MM.1S (cell line): ENCODE measurements around the gene CMIP.

Experiments used
- DNase-seq: peaks from one replicate; pipeline ENCODE4 v3.0.0-alpha.2; 2015
- H2AFZ ChIP-seq: fragments of 300-600 bp; sonication (generic); 2 replicates; pipeline ENCODE4 v1.6.0; 2016; ENCODE audit warnings: antibody characterized with exemption, low read length
- H3F3A ChIP-seq: fragments of 300-600 bp; sonication (generic); 2 replicates; pipeline ENCODE4 v1.6.1; 2016; ENCODE audit warnings: mild to moderate bottlenecking, antibody characterized with exemption, low read length, moderate library complexity, mixed read lengths; ENCODE audit not compliant: insufficient read depth
- H3K27ac ChIP-seq: fragments of 300-600 bp; sonication (generic); 2 replicates; pipeline ENCODE4 v1.5.1; 2016; ENCODE audit warnings: mild to moderate bottlenecking, low read length
- H3K27me3 ChIP-seq: fragments of 300-600 bp; sonication (generic); replicated peaks from 2 replicates; pipeline ENCODE4 v1.6.0; 2016; ENCODE audit warnings: low read length; ENCODE audit not compliant: insufficient read depth
- H3K36me3 ChIP-seq: fragments of 300-600 bp; sonication (generic); replicated peaks from 2 replicates; pipeline ENCODE4 v1.6.1; 2016; ENCODE audit warnings: mild to moderate bottlenecking, low read length, mixed read lengths; ENCODE audit not compliant: insufficient read depth
- H3K4me1 ChIP-seq: fragments of 300-600 bp; sonication (generic); 2 replicates; pipeline ENCODE4 v1.6.1; 2016; ENCODE audit warnings: low read length, mixed read lengths
- H3K4me2 ChIP-seq: fragments of 300-600 bp; sonication (generic); 2 replicates; pipeline ENCODE4 v1.6.0; 2016; ENCODE audit warnings: low read depth, low read length
- H3K4me3 ChIP-seq: fragments of 300-600 bp; sonication (generic); 2 replicates; pipeline ENCODE4 v1.5.1; 2016; ENCODE audit warnings: low read length, mixed read lengths
- H3K79me2 ChIP-seq: fragments of 300-600 bp; sonication (generic); 2 replicates; pipeline ENCODE4 v1.6.1; 2016; ENCODE audit warnings: mixed run types, low read length, mixed read lengths
- H3K9ac ChIP-seq: fragments of 300-600 bp; sonication (generic); 2 replicates; pipeline ENCODE4 v1.6.1; 2016; ENCODE audit warnings: low read length, mixed read lengths
- H3K9me2 ChIP-seq: fragments of 300-600 bp; sonication (generic); replicated peaks from 2 replicates; pipeline ENCODE4 v1.6.1; 2016; ENCODE audit warnings: mild to moderate bottlenecking, low read length, mixed read lengths; ENCODE audit not compliant: insufficient read depth
- H3K9me3 ChIP-seq: fragments of 300-600 bp; sonication (generic); replicated peaks from 2 replicates; pipeline ENCODE4 v1.6.1; 2016; ENCODE audit warnings: mild to moderate bottlenecking, low read length, mixed read lengths; ENCODE audit not compliant: insufficient read depth
- H4K20me1 ChIP-seq: fragments of 300-600 bp; sonication (generic); 2 replicates; pipeline ENCODE4 v1.6.1; 2016; ENCODE audit warnings: mild to moderate bottlenecking, low read length, moderate library complexity, mixed read lengths; ENCODE audit not compliant: insufficient read depth
- CTCF ChIP-seq: fragments of 300-600 bp; sonication (generic); IDR thresholded peaks from 2 replicates; pipeline ENCODE4 v1.5.1; 2016; ENCODE audit warnings: antibody characterized with exemption, low read length, mixed read lengths
- EZH2 ChIP-seq: fragments of 300-600 bp; sonication (generic); optimal IDR thresholded peaks from 2 replicates; pipeline ENCODE3; 2017; ENCODE audit warnings: low read depth, mild to moderate bottlenecking, antibody characterized with exemption, low read length, mixed read lengths
- EZH2phosphoT487 ChIP-seq: fragments of 300-600 bp; sonication (generic); IDR thresholded peaks from 2 replicates; pipeline ENCODE4 v1.6.1; 2018; ENCODE audit warnings: antibody characterized with exemption, low read length

Gene CMIP

GRCh38 chr16:81629034-81629802 is 184.6 kb downstream of the CMIP start:
- Histone ChIP-seq H3F3A (peaks cover 10% of the 10 kb centered on the region; the same call in 1 of the 2 replicates), H3K79me2 (no peaks in the 10 kb centered on the region), H3K27me3 (no peaks in the 10 kb centered on the region), H3K4me1 (peaks cover 28% of the 10 kb centered on the region), H3K9me2 (no peaks in the 10 kb centered on the region), H3K9ac (no peak overlapping the region), H3K4me2 (no peak overlapping the region), H3K4me3 (no peak overlapping the region), H2AFZ (no peak overlapping the region), H3K36me3 (no peaks in the 10 kb centered on the region), H3K9me3 (no peaks in the 10 kb centered on the region), H4K20me1 (no peaks in the 10 kb centered on the region), H3K27ac (no peak overlapping the region)
- DNase-seq: no peak
- TF ChIP-seq CTCF (no peak), EZH2phosphoT487 (no peak), EZH2 (no peak)

GRCh38 chr16:81629896-81630634 is 185.5 kb downstream of the CMIP start:
- peaks cover 34% of the 10 kb centered on the region for H3K4me1 ChIP-seq
- peaks cover 12% of the 10 kb centered on the region; the same call in 1 of the 2 replicates for H3F3A ChIP-seq
- H2AFZ ChIP-seq: no peak overlapping the region
- H3K79me2 ChIP-seq: 0 out of 2 replicates have a peak, but pooled peaks cover 4% of the 10 kb centered on the region
- H3K9me3 ChIP-seq: no peaks in the 10 kb centered on the region
- no peaks in the 10 kb centered on the region for H3K9me2 ChIP-seq
- H3K27ac ChIP-seq: no peak overlapping the region
- no peak for DNase-seq
- H3K9ac ChIP-seq: no peak overlapping the region
- H3K27me3 ChIP-seq: no peaks in the 10 kb centered on the region
- H3K36me3 ChIP-seq: no peaks in the 10 kb centered on the region
- no peak overlapping the region for H3K4me2 ChIP-seq
- H3K4me3 ChIP-seq: no peak overlapping the region
- TF ChIP-seq EZH2phosphoT487 (no peak), CTCF (no peak), EZH2 (no peak)
- H4K20me1 ChIP-seq: no peaks in the 10 kb centered on the region

GRCh38 chr16:81630635-81631031 is 186.0 kb downstream of the CMIP start:
- Histone ChIP-seq H3K9ac (no peak overlapping the region), H3K79me2 (0 out of 2 replicates have a peak, but pooled peaks cover 4% of the 10 kb centered on the region), H4K20me1 (no peaks in the 10 kb centered on the region), H3K36me3 (no peaks in the 10 kb centered on the region), H3K9me3 (no peaks in the 10 kb centered on the region), H3K9me2 (no peaks in the 10 kb centered on the region), H3K4me1 (peaks cover 28% of the 10 kb centered on the region), H3K4me2 (no peak overlapping the region), H2AFZ (no peak overlapping the region), H3K4me3 (no peak overlapping the region), H3K27me3 (no peaks in the 10 kb centered on the region), H3K27ac (no peak overlapping the region), H3F3A (peaks cover 12% of the 10 kb centered on the region; the same call in 1 of the 2 replicates)
- no peak for DNase-seq
- TF ChIP-seq CTCF: no peak
- TF ChIP-seq EZH2: no peak
- TF ChIP-seq EZH2phosphoT487: no peak
